HepG2 (cell line): ENCODE results near the gene SNF8. TPM values are rescaled to one million over a fixed set of nuclear protein-coding genes. Genes with fewer than 3 reads are reported as not detected.

Experiments used
- BCL6 ChIP-seq: IDR thresholded peaks from 2 replicates; pipeline ENCODE4 v1.6.1; 2016; ENCODE audit warnings: missing genetic modification reagents, missing compliant biosample characterization
- DMAP1 ChIP-seq: IDR thresholded peaks from 2 replicates; pipeline ENCODE4 v1.6.1; 2016
- HNF1A ChIP-seq, 2 experiments: sonication (generic) in 1 of 2; formaldehyde crosslinking in 1 of 2; IDR thresholded peaks; 2 replicates each; pipeline versions ENCODE4 v1.4.0 to v1.6.1; 2016 to 2020; ENCODE audit warnings: borderline replicate concordance in 1 of 2, low read depth in 1 of 2, mild to moderate bottlenecking in 1 of 2, missing genetic modification reagents in 1 of 2
- MEIS1 ChIP-seq: sonication (generic); formaldehyde crosslinking; IDR thresholded peaks from 2 replicates; pipeline ENCODE4 v1.9.0; 2021; ENCODE audit warnings: mild to moderate bottlenecking, missing genetic modification reagents, moderate library complexity, borderline replicate concordance
- NONO ChIP-seq, 2 experiments: fragments of 450-650 bp in 1 of 2; sonication (generic) in 1 of 2; formaldehyde crosslinking in 1 of 2; IDR thresholded peaks in 1 of 2; conservative IDR thresholded peaks in 1 of 2; 2 replicates each; pipeline versions ENCODE4 v1.6.1 to v1.8.0; 2017 to 2022; ENCODE audit warnings: mild to moderate bottlenecking in 1 of 2, missing genetic modification reagents in 1 of 2, moderate library complexity in 1 of 2
- PAX8 ChIP-seq: sonication (generic); formaldehyde crosslinking; IDR thresholded peaks from 2 replicates; pipeline ENCODE4 v1.8.0; 2022; ENCODE audit warnings: mild to moderate bottlenecking, missing genetic modification reagents, borderline replicate concordance
- PITX1 ChIP-seq: sonication (generic); formaldehyde crosslinking; IDR thresholded peaks from 2 replicates; pipeline ENCODE4 v1.5.1; 2020; ENCODE audit warnings: mild to moderate bottlenecking, missing genetic modification reagents
- RFX5 ChIP-seq: IDR thresholded peaks from 2 replicates; pipeline ENCODE4 v1.6.1; 2011; ENCODE audit warnings: low read depth, low read length, improper control_type of control experiment
- RORA ChIP-seq: sonication (generic); formaldehyde crosslinking; IDR thresholded peaks from 2 replicates; pipeline ENCODE4 v1.5.0; 2020; ENCODE audit warnings: mild to moderate bottlenecking, missing genetic modification reagents, moderate library complexity
- RXRB ChIP-seq: IDR thresholded peaks from 2 replicates; pipeline ENCODE4 v1.6.1; 2016; ENCODE audit warnings: borderline replicate concordance, missing genetic modification reagents, missing compliant biosample characterization
- SCMH1 ChIP-seq: sonication (generic); formaldehyde crosslinking; IDR thresholded peaks from 2 replicates; pipeline ENCODE4 v1.9.0; 2021; ENCODE audit warnings: missing genetic modification reagents, mild to moderate bottlenecking, borderline replicate concordance
- SP4 ChIP-seq: sonication (generic); formaldehyde crosslinking; IDR thresholded peaks from 2 replicates; pipeline ENCODE4 v1.8.1; 2023; ENCODE audit warnings: mild to moderate bottlenecking, missing genetic modification reagents
- THYN1 ChIP-seq: sonication (generic); formaldehyde crosslinking; IDR thresholded peaks from 2 replicates; pipeline ENCODE4 v1.8.1; 2023; ENCODE audit warnings: low read depth, mild to moderate bottlenecking, moderate library complexity, missing genetic modification reagents, borderline replicate concordance
- ZFP62 ChIP-seq: sonication (generic); formaldehyde crosslinking; IDR thresholded peaks from 2 replicates; pipeline ENCODE4 v1.4.0; 2020; ENCODE audit warnings: missing genetic modification reagents
- ZNF235 ChIP-seq: sonication (generic); formaldehyde crosslinking; IDR thresholded peaks from 2 replicates; pipeline ENCODE4 v1.8.1; 2023; ENCODE audit warnings: mild to moderate bottlenecking, missing genetic modification reagents, borderline replicate concordance
- ZNF30 ChIP-seq: sonication (generic); formaldehyde crosslinking; IDR thresholded peaks from 2 replicates; pipeline ENCODE4 v1.5.0; 2020; ENCODE audit warnings: mild to moderate bottlenecking, missing genetic modification reagents
- ZNF615 ChIP-seq: sonication (generic); formaldehyde crosslinking; IDR thresholded peaks from 2 replicates; pipeline ENCODE4 v1.5.0; 2020; ENCODE audit warnings: mild to moderate bottlenecking, missing genetic modification reagents, borderline replicate concordance
- ZNF780A ChIP-seq: sonication (generic); formaldehyde crosslinking; IDR thresholded peaks from 2 replicates; pipeline ENCODE4 v1.8.0; 2022; ENCODE audit warnings: mild to moderate bottlenecking, missing genetic modification reagents, moderate library complexity
- ZSCAN22 ChIP-seq: sonication (generic); formaldehyde crosslinking; IDR thresholded peaks from 2 replicates; pipeline ENCODE4 v1.4.0; 2020; ENCODE audit warnings: mild to moderate bottlenecking, missing genetic modification reagents
- polyA plus RNA-seq, 8 experiments: library from polyadenylated mRNA; depleted of rRNA in 3 of 8; stranded (reverse) in 7 of 8; unstranded in 1 of 8; fragments of >200 nt; fragmentation: Illumina TruSeq in 4 of 8; extraction: Trizol in 4 of 8; gene quantifications; 2 replicates each; pipeline versions ENCODE4 v1.2.1 to v1.2.3, GENCODE V29; 2011 to 2016; ENCODE audit warnings: low read depth in 4 of 8, missing spikeins in 1 of 8, mixed read lengths in 1 of 8; ENCODE audit not compliant: insufficient read depth in 1 of 8
- total RNA-seq, 5 experiments: library from RNA; depleted of rRNA; stranded (reverse); fragments of >200 nt; fragmentation: Illumina TruSeq; extraction: Trizol; gene quantifications; 2 replicates each; pipeline ENCODE4 v1.2.3, GENCODE V29; 2016; ENCODE audit warnings: low read depth in 1 of 5
- TF ChIP-seq, protein P1 (sequence below): sonication (generic); formaldehyde crosslinking; IDR thresholded peaks from 2 replicates; pipeline ENCODE4 v1.4.0; 2020; ENCODE audit warnings: missing genetic modification reagents

SNF8 gene
- total and polyA plus RNA-seq, 2 of the 13 experiments (the other 11 are each of a cell fraction or from before 2014, with no cell fraction given) = 114 to 153 TPM

GRCh38 chr17:48892940-48893645 lies 51.5 kb downstream of the SNF8 start (continued):
- TF ChIP-seq, protein P1, sequence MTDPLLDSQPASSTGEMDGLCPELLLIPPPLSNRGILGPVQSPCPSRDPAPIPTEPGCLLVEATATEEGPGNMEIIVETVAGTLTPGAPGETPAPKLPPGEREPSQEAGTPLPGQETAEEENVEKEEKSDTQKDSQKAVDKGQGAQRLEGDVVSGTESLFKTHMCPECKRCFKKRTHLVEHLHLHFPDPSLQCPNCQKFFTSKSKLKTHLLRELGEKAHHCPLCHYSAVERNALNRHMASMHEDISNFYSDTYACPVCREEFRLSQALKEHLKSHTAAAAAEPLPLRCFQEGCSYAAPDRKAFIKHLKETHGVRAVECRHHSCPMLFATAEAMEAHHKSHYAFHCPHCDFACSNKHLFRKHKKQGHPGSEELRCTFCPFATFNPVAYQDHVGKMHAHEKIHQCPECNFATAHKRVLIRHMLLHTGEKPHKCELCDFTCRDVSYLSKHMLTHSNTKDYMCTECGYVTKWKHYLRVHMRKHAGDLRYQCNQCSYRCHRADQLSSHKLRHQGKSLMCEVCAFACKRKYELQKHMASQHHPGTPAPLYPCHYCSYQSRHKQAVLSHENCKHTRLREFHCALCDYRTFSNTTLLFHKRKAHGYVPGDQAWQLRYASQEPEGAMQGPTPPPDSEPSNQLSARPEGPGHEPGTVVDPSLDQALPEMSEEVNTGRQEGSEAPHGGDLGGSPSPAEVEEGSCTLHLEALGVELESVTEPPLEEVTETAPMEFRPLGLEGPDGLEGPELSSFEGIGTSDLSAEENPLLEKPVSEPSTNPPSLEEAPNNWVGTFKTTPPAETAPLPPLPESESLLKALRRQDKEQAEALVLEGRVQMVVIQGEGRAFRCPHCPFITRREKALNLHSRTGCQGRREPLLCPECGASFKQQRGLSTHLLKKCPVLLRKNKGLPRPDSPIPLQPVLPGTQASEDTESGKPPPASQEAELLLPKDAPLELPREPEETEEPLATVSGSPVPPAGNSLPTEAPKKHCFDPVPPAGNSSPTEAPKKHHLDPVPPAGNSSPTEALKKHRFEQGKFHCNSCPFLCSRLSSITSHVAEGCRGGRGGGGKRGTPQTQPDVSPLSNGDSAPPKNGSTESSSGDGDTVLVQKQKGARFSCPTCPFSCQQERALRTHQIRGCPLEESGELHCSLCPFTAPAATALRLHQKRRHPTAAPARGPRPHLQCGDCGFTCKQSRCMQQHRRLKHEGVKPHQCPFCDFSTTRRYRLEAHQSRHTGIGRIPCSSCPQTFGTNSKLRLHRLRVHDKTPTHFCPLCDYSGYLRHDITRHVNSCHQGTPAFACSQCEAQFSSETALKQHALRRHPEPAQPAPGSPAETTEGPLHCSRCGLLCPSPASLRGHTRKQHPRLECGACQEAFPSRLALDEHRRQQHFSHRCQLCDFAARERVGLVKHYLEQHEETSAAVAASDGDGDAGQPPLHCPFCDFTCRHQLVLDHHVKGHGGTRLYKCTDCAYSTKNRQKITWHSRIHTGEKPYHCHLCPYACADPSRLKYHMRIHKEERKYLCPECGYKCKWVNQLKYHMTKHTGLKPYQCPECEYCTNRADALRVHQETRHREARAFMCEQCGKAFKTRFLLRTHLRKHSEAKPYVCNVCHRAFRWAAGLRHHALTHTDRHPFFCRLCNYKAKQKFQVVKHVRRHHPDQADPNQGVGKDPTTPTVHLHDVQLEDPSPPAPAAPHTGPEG (CRISPR knock-in tag) = no peak
- TF ChIP-seq BCL6 (CRISPR knock-in tag) (no peak), RXRB (CRISPR knock-in tag) (0 out of 2 replicates have a peak, but pooled peaks have one; percentile 14), RORA (no peak), SP4 (CRISPR knock-in tag) (no peak), PITX1 (CRISPR knock-in tag) (no peak), ZNF615 (CRISPR knock-in tag) (no peak; the same call in 1 of the 2 replicates), SCMH1 (CRISPR knock-in tag) (no peak), ZFP62 (no peak), PAX8 (CRISPR knock-in tag) (0 out of 2 replicates have a peak, but pooled peaks have one; percentile 47), DMAP1 (CRISPR knock-in tag) (no peak), ZSCAN22 (CRISPR knock-in tag) (no peak; the same call in 1 of the 2 replicates), ZNF780A (no peak), HNF1A (IDR thresholded peaks at IDR 0.05; ENCODE audit: low read depth) (no peak), HNF1A (CRISPR knock-in tag; IDR thresholded peaks at IDR 0.05; ENCODE audit: borderline replicate concordance) (no peak), ZNF30 (CRISPR knock-in tag) (no peak), ZNF235 (0 out of 2 replicates have a peak, but pooled peaks have one; percentile 32), MEIS1 (CRISPR knock-in tag) (no peak), RFX5 (no peak), THYN1 (no peak), NONO (IDR thresholded peaks at IDR 0.05) (no peak), NONO (CRISPR knock-in tag; conservative IDR thresholded peaks at IDR 0.05) (no peak)
